GM18526 (cell line): Measurements from ENCODE around the gene ALPK3.

Experiments used
- POLR2A ChIP-seq: IDR thresholded peaks from 3 replicates; pipeline ENCODE4 v1.6.1; 2011; ENCODE audit not compliant: insufficient read length; ENCODE audit errors: extremely low read depth

ALPK3 gene

DNA sequence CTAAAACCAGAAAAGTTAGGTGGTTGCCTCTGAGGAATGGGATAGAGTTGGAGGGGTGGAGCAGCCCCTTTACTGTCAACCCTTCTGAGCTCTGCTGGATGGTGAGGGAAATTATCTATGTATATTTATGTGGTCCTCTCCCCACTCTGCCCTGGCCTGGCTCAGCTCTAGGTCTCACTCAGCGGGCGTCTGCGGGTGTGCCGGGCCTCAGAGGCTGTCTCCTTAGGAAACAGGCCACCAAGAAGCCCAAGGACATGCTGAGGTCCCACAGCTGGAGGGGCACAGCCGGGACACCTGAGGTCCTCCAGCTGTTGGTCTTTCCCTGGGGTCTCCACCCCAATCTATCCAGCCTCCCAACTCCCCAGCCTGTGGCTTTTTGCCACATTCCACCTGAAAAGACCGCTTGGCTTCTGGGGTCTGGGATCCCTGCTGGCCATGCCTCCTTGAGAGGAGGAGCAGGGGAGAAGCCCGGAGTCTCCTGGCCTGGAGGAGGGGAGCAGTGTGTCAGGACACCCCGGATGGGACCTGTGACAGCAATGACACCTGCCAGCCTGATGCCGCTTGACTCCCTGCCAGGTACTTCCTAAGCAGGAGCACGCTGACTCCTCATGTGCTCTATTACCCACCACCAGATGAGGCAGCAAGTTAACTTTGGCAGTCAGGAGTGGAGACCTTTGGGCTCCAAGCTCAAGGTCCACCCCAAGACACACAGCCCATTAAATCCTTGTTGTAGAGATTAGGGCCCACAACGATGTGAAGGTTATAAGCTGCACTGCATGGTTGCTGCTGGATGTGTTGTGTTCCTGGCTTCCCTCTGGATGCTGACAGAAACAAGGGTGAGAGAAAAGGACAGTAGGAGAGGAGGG, 67.0 kb downstream of the ALPK3 start, which contains the start of gene SLC28A1:
TSS of gene SLC28A1 (plus strand) at position 747 of the 866 bp plus-strand sequence. CDS start 3,099 bp downstream, outside the sequence.
- no peak for TF ChIP-seq POLR2A

DNA sequence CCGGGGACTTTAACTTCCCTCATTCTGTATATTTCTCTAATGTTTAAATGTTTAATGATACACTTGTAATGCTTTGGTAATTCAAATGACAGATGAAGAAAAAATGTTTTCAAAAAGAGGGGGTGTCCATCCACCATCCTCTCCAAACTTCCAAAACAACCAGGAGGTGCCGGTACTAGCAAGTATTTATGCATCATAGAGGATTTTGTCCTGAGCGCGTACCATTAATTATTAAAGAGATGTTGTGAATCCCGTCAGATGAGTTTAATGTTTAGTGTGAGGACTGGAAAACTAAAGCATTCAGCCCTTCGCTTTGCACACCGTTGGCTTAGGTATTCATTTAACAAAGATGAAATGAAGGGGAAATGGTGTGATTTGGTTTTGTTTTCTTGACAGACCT, 68.6 kb downstream of the ALPK3 start:
- no peak for TF ChIP-seq POLR2A

DNA sequence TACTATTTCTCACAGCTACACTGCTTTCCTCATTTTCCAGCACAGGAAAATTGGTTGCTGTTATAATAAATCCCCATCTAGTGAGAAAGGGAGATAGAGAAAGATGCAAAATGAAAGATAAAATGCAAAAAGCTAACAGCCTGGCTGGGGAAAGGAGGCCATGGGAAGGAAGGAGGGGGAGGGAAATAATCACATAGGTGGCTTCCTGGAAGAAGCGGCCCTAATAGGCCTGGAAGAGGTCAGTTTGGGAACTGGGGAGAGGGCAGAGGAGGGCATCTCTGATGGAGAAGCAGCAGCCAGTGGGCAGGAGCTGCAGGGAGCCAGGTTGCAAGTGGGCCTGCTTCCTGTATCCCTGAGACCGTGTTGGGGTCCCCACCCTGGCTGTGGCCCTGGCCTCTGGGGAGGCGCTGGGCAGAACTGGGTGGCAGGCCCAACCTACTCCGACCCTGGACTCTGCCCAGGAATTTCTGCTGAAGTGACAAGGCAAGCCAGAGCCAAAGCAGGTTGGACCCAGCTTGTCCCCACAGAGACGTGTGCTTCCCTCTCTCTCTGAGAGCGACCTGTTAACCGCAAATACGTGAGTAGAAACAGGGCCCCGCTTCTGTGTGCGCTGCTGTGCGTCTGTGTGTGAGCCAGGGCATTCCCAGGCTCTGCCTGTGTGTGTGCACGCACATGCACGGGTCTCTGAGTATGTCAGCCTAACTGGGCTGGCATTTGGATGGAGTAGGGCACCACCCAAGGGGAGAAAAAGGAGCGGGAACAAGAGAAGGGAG, 69.2 kb downstream of the ALPK3 start:
- no peak for TF ChIP-seq POLR2A

DNA sequence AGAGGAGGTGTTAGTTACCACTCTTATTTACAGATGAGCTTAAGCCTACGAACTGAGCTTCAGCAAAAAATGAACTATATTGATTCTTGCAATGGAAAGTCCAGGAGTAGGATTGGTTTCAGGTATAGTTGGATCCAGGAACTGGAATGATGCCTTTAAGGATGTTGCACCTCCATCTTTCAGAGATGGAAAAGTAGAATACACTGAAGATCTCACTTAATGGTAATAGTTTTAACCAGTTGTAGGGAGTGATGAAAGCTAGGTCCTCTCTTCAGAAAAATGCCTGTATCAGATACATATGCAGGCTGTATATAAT, 69.8 kb downstream of the ALPK3 start:
- TF ChIP-seq POLR2A, result no peak

DNA sequence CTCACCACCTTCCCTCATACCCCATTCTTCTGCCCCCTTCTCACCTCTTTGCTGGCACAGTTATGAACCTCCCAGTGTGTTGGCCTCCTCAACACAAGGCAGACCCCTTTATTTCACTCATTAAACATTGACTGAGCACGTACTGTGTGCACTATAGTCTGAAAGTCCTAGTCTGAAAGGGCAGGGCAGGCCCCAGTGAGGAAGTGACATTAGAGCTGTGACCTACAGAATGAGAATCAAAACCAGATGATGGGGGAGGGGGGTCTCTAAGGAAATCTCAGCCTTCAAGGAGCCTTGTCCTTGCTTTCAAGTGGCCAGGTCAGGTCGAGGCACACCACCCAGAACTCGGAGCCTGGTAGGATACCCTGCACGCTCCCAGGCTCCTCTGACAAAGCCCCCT, 70.8 kb downstream of the ALPK3 start:
- TF ChIP-seq POLR2A, result no peak

DNA sequence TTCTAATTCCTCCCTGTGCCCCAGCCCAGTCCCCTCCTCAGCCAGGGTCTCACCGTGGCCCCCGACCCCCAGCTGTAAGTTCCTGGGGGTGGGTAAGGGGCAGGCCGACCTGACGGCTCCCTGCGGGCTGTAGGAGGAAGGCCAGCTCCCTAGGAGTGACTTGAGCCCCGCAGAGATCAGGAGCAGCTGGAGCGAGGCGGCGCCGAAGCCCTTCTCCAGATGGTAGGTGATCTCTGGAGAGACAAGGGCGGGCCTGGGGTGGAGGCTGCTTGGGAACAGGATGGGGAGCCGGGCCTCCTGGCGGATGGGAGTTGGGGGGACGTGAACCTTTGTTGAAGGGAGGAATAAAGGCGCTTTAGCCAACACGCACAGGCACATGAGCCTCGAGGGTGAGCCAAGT, 71.5 kb downstream of the ALPK3 start:
- no peak for TF ChIP-seq POLR2A

DNA sequence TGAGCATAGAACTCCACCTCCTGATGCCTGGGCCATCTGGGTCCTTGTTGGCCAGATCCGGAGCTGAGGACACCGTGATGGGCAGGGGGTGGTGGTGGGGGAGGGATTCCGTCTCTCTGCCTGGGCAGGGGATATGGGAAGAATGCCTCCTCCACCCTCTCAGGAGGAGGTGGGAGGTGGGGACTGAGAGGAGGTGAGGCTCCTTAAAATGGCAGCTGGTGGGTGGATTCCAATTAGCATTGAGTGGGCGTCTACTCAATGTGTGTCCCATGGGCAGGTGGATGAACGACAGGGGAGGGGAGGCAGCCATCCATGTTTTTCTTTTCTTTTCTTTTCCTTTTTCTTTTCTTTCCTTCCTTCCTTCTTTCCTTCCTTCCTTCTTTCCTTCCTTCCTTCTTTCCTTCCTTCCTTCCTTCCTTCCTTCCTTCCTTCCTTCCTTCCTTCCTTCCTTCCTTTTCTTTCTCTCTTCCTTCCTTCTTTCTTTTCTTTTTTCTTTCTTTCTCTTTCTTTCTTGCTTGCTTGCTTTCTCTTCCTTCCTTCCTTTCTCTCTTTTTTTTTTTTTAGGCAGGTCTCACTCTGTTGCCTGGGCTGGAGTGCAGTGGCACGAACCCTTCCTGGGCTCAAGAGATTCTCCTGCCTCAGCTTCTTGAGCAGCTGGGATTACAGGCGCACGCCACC, 72.3 kb downstream of the ALPK3 start:
- no peak for TF ChIP-seq POLR2A

DNA sequence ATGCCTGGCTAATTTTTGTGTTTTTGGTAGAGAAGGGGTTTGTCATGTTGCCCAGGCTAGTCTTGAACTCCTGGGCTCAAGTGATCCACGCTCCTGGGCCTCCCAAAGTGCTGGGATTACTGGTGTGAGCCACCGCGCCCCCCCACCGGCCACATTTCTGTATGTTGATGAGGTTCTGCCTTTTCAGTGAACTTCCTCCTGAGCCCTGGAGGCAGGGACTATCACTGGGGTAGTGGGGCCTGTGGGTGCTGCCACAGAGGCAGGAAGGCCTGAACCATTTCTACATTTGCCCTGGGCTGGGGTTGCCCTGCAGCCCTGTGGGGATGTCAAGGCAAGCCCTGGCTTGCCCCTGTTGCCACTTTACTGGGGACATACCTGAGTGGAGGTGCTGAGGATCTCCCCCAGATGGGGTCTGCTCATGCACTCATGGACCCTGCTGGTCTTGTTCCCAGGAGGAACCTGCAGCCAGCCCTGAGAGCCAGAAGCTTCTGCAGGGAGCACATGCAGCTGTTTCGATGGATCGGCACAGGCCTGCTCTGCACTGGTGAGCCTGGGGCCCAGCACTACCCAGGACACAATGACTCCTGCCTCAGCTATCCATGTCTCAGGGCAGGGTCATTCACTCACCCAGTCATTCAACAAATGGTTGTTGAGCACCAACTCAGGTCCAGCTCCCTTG, 73.0 kb downstream of the ALPK3 start:
- no peak for TF ChIP-seq POLR2A

DNA sequence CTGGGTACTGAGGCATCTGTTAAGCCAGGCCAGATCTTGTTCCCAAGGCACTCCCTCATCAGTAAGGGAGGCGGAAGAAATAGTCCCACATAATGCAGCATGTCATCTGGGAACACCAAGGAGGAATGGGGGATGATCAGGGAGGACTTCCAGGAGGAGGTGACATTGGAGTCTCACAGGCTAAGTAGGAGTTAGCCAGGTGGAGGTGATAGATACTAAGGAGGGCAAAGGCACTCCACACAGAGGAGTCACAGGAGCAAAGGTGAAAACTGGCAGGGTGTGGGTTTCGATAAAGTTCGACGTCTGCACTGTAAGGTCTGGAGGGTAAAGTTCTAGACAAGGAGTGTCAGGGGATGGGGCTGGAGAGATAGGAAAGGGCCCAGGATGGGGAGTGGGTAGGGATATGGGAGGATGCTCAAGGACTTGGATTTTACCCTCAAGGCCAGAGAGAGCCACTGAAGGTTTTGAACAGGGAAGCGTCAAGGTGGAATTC, 73.6 kb downstream of the ALPK3 start:
- TF ChIP-seq POLR2A, result no peak

DNA sequence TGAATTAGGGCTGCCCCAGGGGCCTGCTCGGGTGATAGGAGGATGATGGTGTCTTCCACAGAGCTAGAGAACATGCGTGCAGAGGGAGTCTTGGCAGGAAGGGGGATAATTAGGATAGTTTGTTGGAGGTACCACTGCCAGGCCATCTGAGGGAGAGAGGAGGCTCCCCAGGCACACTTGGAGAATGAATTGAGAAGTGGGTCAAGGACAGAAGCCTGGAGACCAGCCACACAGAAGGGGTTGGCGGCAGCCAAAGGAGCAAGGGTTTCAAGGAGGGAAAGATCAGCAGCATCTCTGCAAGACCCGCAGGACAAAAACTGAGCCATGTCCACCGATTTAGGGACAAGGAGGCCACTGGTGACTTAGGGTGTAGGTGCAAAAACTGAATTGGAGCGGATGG, 74.2 kb downstream of the ALPK3 start:
- no peak for TF ChIP-seq POLR2A

DNA sequence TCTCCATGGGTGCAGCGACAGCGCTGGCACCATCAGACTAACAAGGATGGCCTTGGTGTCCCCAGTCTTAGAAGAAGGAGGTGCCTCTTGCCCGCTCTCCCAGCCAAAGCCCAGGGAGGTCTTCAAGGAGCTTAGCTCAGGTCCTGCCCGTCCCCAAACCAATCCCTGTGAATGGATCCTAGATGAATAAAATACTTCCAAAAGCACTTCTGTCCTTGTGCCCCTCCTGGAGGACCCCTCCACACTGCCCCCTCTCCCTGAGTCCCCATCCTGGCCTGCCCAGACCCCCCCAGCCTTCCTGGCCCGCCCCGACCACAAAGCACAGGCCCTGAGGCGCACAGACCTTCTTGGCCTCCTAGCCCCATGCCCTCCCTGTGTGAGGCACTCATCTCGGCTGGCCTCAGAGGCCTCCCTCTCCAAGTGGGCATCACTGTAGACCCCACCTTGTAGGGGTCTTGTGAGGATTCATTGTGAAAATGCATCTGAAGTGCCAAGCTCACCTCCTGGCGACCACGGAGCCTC, 75.7 kb downstream of the ALPK3 start:
- TF ChIP-seq POLR2A, result no peak

DNA sequence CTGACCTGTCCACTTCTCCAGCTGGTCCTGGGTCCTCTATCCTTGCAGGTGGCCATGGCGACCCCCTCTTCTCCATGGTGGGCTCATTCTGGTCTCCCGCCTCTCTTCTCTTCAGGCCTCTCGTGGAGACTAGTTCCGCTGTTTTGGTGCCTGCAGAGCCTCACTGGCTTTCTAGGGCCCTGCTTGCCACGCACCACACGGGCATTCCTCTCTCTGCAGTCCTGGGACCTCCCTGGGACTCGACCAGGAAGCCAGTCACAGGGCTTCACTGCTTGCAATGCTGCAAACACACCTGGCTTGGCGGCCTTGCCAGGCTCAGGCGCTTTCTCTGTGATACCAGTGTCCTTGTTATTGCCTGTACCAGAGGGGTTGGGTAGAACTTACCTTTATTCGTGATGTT, 76.5 kb downstream of the ALPK3 start:
- no peak for TF ChIP-seq POLR2A

DNA sequence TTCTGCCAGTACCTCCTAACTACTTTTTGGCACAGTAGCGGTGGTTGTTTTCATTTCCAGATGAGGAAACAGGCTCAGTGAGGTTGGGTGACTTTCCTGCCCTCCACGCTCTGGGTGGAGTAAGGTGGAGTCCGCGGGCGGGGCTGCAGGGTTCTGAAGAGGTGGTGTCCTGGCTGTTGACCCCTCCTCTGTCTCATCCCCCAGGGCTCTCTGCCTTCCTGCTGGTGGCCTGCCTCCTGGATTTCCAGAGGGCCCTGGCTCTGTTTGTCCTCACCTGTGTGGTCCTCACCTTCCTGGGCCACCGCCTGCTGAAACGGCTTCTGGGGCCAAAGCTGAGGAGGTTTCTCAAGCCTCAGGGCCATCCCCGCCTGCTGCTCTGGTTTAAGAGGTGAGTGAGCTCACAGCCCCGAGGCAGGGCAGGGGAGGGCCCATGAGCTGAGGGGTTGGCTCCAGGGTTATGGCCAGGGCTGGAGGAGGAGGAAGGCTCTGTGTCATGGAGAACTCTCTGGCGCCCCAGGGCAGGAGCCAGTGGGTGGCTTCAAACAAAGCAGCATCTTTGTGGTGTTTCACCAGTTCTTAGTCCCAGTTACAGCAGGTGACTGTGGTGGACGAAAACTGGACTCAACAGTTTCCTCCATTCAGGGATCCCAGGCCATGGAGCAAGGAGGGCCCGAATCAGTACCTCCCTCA, 77.7 kb downstream of the ALPK3 start:
- TF ChIP-seq POLR2A, result no peak

DNA sequence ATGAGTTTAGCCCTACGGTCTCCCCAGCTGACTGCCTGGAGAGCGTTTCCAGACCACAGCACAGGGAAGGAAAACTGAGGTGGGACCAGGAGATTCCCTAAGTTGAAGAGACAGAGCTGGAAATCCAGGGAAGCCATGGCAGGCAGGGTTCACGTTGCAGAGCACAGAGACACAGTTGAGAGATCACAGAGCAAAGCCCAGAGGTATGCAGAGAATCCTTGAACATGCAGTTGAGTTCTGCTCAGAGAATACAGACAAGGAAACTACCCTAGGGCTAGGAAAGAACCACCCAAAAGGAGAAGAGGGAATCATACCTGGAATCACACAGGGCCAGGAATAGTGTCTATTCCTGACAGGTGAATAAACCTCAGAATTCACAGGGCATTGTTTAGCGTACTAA, 81.6 kb downstream of the ALPK3 start:
- no peak for TF ChIP-seq POLR2A
